Activated T-cell treated with anti-CD3 and anti-CD28 coated beads, Interleukin-2, amount 50 U/mL, for 1 hour (primary cell): ENCODE measurements around the gene KCTD17.

Experiments
- DNase-seq: peaks from one replicate; pipeline ENCODE4 v3.0.0-alpha.2; 2020

The KCTD17 gene

GRCh38 chr22:37051391-37052385 is at the start of gene KCTD17:
TSS of gene KCTD17 (plus strand) at chr22:37051742. CDS start at chr22:37051761, 19 bp downstream.
- DNase-seq, result peak; percentile 80

- DNase-seq, result no peak
These were observed 49.7 kb upstream of the KCTD17 start for GRCh38 chr22:37001826-37002225.

GRCh38 chr22:37002633-37003032 is 48.9 kb upstream of the KCTD17 start:
- DNase-seq, result no peak

- no peak for DNase-seq
These were observed 43.9 kb upstream of the KCTD17 start for GRCh38 chr22:37007651-37008050.

GRCh38 chr22:37008365-37008764 is 43.2 kb upstream of the KCTD17 start:
- no peak for DNase-seq

GRCh38 chr22:37009490-37009889 is 42.1 kb upstream of the KCTD17 start:
- DNase-seq, result no peak

- DNase-seq, result no peak
These were observed 41.4 kb upstream of the KCTD17 start for GRCh38 chr22:37010174-37010573.

- DNase-seq, result no peak
These were observed 40.6 kb upstream of the KCTD17 start for GRCh38 chr22:37010976-37011375.

- no peak for DNase-seq
These were observed 40.1 kb upstream of the KCTD17 start for GRCh38 chr22:37011472-37011871.

- DNase-seq, result no peak
These were observed 39.2 kb upstream of the KCTD17 start for GRCh38 chr22:37012262-37012904.

- no peak for DNase-seq
These were observed 38.6 kb upstream of the KCTD17 start for GRCh38 chr22:37012956-37013355.

- no peak for DNase-seq
These were observed 37.1 kb upstream of the KCTD17 start for GRCh38 chr22:37014415-37014806.

GRCh38 chr22:37014835-37015586 is 36.5 kb upstream of the KCTD17 start:
- DNase-seq, result no peak

- no peak for DNase-seq
These were observed 36.0 kb upstream of the KCTD17 start for GRCh38 chr22:37015587-37015878.

GRCh38 chr22:37016134-37016910 is 35.2 kb upstream of the KCTD17 start:
- DNase-seq, result no peak

GRCh38 chr22:37017356-37017755 is 34.2 kb upstream of the KCTD17 start:
- DNase-seq, result no peak

- no peak for DNase-seq
These were observed 33.3 kb upstream of the KCTD17 start for GRCh38 chr22:37018086-37018814.

GRCh38 chr22:37018815-37019308 is 32.7 kb upstream of the KCTD17 start:
- no peak for DNase-seq

GRCh38 chr22:37019309-37020191 is 32.0 kb upstream of the KCTD17 start, which contains the start of the genes MPST and TST:
TSS of gene MPST (plus strand) at chr22:37019742. CDS start at chr22:37019837, 95 bp downstream.
TSS of gene TST (minus strand) at chr22:37019447. CDS start at chr22:37018732, 715 bp downstream.
- DNase-seq, result peak; percentile 60

GRCh38 chr22:37020192-37020479 is 31.4 kb upstream of the KCTD17 start:
- DNase-seq, result no peak

GRCh38 chr22:37021041-37021440 is 30.5 kb upstream of the KCTD17 start:
- no peak for DNase-seq
